ENCODE results near the gene AKR1B15. TPM values are rescaled to one million over a fixed set of nuclear protein-coding genes. Genes with fewer than 3 reads are reported as not detected.

AKR1B15 gene
- total and polyA plus RNA-seq, 2 of the 4 experiments (the other 2 are of a cell fraction), result not detected

- H3K79me1 ChIP-seq (ENCODE audit: low read depth in 1 of 2, low read length in 2 of 2), result no peaks in the 10 kb centered on the region
- H3K4me2 ChIP-seq (ENCODE audit: low read depth, low read length), result no peak overlapping the region
- WGBS, 2 experiments (ENCODE audit: extremely low coverage in 2 of 2, insufficient read length in 1 of 2), result 80% methylated on average over 1 of the region's 2 CpGs; no CpG with 5 or more reads in 1 of the 2 experiments
- H2BK20ac ChIP-seq (ENCODE audit: low read depth, low read length), result no peak overlapping the region
- H2AFZ ChIP-seq (replicated peaks; ENCODE audit: low read length, poor library complexity), result no peak overlapping the region
- no peak overlapping the region for H4K8ac ChIP-seq (ENCODE audit: low read depth in 2 of 2, low read length in 2 of 2)
- intact Hi-C loops (cut with micrococcal nuclease), result no loop called here
- no peak overlapping the region for H3K18ac ChIP-seq (ENCODE audit: low read depth, low read length)
- peaks cover 3% of the 10 kb centered on the region for H3K4me1 ChIP-seq (ENCODE audit: control insufficient read depth, insufficient read depth, low read length)
- DNase-seq (no peak), ATAC-seq (ENCODE audit: low read depth) (no peak)
- no peak overlapping the region for H3K4me3 ChIP-seq (ENCODE audit: insufficient read depth, low read depth, low read length)
- no peak overlapping the region for H3K27ac ChIP-seq (ENCODE audit: insufficient read depth, low read length)
- no peak overlapping the region for H3K9ac ChIP-seq (ENCODE audit: low read depth, low read length)
- ChIA-PET CTCF (no interaction called here), POLR2A (ENCODE audit: unreplicated experiment) (no interaction called here)
- H3K9me1 ChIP-seq (ENCODE audit: insufficient read depth, low read length), result peaks cover 7% of the 10 kb centered on the region
- no peaks in the 10 kb centered on the region for H3K36me3 ChIP-seq (ENCODE audit: control insufficient read depth, insufficient read depth, low read length)
- no peaks in the 10 kb centered on the region for H3K9me3 ChIP-seq (ENCODE audit: control insufficient read depth, insufficient read depth, low read length)
- H3K27me3 ChIP-seq (ENCODE audit: control insufficient read depth, insufficient read depth, low read length), result no peaks in the 10 kb centered on the region
- H2BK5ac ChIP-seq (ENCODE audit: low read depth, low read length, poor library complexity, severe bottlenecking), result no peak overlapping the region
- in situ Hi-C loops (cut with MboI; ENCODE audit: low sequenced_read_pairs), result no loop called here
- no TSS peak for BruUV-seq (replicated peaks)
- no peak overlapping the region for H2AK5ac ChIP-seq (ENCODE audit: low read depth, low read length)
- no peak overlapping the region for H3K14ac ChIP-seq (replicated peaks; ENCODE audit: low read depth, low read length)
- H2BK15ac ChIP-seq (ENCODE audit: low read depth, low read length), result no peak overlapping the region
- H3K23ac ChIP-seq (ENCODE audit: low read depth, low read length), result no peak overlapping the region
- no peaks in the 10 kb centered on the region for H4K20me1 ChIP-seq (ENCODE audit: insufficient read depth, low read length)
- H3K4ac ChIP-seq (ENCODE audit: low read depth, low read length), result no peak overlapping the region
- H4K5ac ChIP-seq (ENCODE audit: low read depth, low read length), result no peak overlapping the region
- H2BK120ac ChIP-seq (ENCODE audit: low read depth, low read length), result no peak overlapping the region
- dilution Hi-C loops (cut with HindIII; ENCODE audit: low sequenced_read_pairs, unreplicated experiment), result no loop called here
- TF ChIP-seq CEBPB (IDR thresholded peaks at IDR 0.05; ENCODE audit: low read depth, low read length) (no peak), MAZ (IDR thresholded peaks at IDR 0.05; ENCODE audit: borderline replicate concordance, low read depth, low read length) (no peak), CHD1 (IDR thresholded peaks at IDR 0.05; ENCODE audit: low read depth, low read length) (no peak), SMC3 (IDR thresholded peaks at IDR 0.05; ENCODE audit: low read depth, low read length) (no peak), RAD21 (IDR thresholded peaks at IDR 0.05; ENCODE audit: low read length) (no peak), CTCF (conservative IDR thresholded peaks at IDR 0.05; ENCODE audit: low read depth, low read length) (no peak), MAFK (IDR thresholded peaks at IDR 0.05; ENCODE audit: low read depth, low read length) (no peak), RFX5 (IDR thresholded peaks at IDR 0.05; ENCODE audit: low read depth, low read length) (no peak), USF2 (IDR thresholded peaks at IDR 0.05; ENCODE audit: low read depth, low read length) (no peak), BHLHE40 (IDR thresholded peaks at IDR 0.05; ENCODE audit: low read depth, low read length) (no peak), NFE2L2 (IDR thresholded peaks at IDR 0.05; ENCODE audit: low read depth, low read length) (no peak), MXI1 (IDR thresholded peaks at IDR 0.05; ENCODE audit: borderline replicate concordance, low read depth, low read length) (no peak), POLR2A (IDR thresholded peaks at IDR 0.05; ENCODE audit: low read depth, low read length) (no peak), FOS (IDR thresholded peaks at IDR 0.05; ENCODE audit: low read depth, low read length) (no peak), RCOR1 (IDR thresholded peaks at IDR 0.05; ENCODE audit: insufficient replicate concordance, low read length) (no peak), ELK1 (IDR thresholded peaks at IDR 0.05; ENCODE audit: borderline replicate concordance, low read depth, low read length) (no peak)
- H3K56ac ChIP-seq (ENCODE audit: extremely low read depth, insufficient read depth, low read length), result no peak overlapping the region
- H4K91ac ChIP-seq (ENCODE audit: insufficient read depth, low read depth, low read length), result no peak overlapping the region
- no peak overlapping the region for H2AK9ac ChIP-seq (replicated peaks; ENCODE audit: low read depth, low read length, poor library complexity)
Observed at GRCh38 chr7:134627109-134627774, 78.3 kb downstream of the AKR1B15 start.
